AG04449 (cell line): ENCODE measurements around the gene TSPAN11.

Source experiments
- CTCF ChIA-PET: fragments of 350-600 bp; formaldehyde crosslinking; extraction: SDS; loops from one replicate; lab custom pipeline; 2021; ENCODE audit warnings: antibody characterized with exemption; lab: Yijun Ruan, JAX
- POLR2A ChIA-PET: fragments of 400-600, 350-600 bp; formaldehyde crosslinking; extraction: SDS; loops from one replicate; lab custom pipeline; 2020; ENCODE audit warnings: antibody characterized with exemption, inconsistent platforms; lab: Yijun Ruan, JAX
- DNase-seq: peaks from one replicate; pipeline ENCODE4 v3.0.0-alpha.2; 2010; ENCODE audit warnings: low read depth, low spot score
- H3K4me3 ChIP-seq: 2 replicates; pipeline ENCODE4 v1.5.1; 2011; ENCODE audit warnings: low read depth, mild to moderate bottlenecking, control low read depth, low read length
- CTCF ChIP-seq: IDR thresholded peaks from one replicate; pipeline ENCODE4 v1.5.1; 2011; ENCODE audit warnings: mild to moderate bottlenecking, moderate library complexity, low read length, control low read depth, inconsistent platforms; ENCODE audit not compliant: insufficient read depth; ENCODE audit errors: missing control alignments

Gene TSPAN11

GRCh38 chr12:30977537-30978349, 51.2 kb downstream of the TSPAN11 start:
- no peak for TF ChIP-seq CTCF
- no peak overlapping the region for H3K4me3 ChIP-seq
- CTCF ChIA-PET: no interaction called here
- no peak for DNase-seq
- POLR2A ChIA-PET: no interaction called here

- CTCF ChIA-PET: no interaction called here
- POLR2A ChIA-PET: no interaction called here
- TF ChIP-seq CTCF: no peak
- no peak for DNase-seq
- H3K4me3 ChIP-seq: no peak overlapping the region
These were observed 52.1 kb downstream of the TSPAN11 start for GRCh38 chr12:30978639-30979038.

GRCh38 chr12:30979371-30980259, 53.1 kb downstream of the TSPAN11 start:
- ChIA-PET POLR2A (no interaction called here), CTCF (interaction anchor here (1.1 to 2.2 kb wide), 2 partner anchors 128 to 131 kb away, joined by 6 to 9 read pairs; no protein-coding TSS in a partner anchor)
- DNase-seq: no peak
- no peak for TF ChIP-seq CTCF
- H3K4me3 ChIP-seq: no peak overlapping the region

GRCh38 chr12:30980955-30981662, 54.6 kb downstream of the TSPAN11 start:
- DNase-seq: no peak
- no peak for TF ChIP-seq CTCF
- ChIA-PET POLR2A (no interaction called here), CTCF (interaction anchor here (1.1 to 2.2 kb wide), 3 partner anchors 13 to 133 kb away, joined by 3 to 9 read pairs (median 6); no protein-coding TSS in a partner anchor)
- H3K4me3 ChIP-seq: no peak overlapping the region

GRCh38 chr12:30982413-30982812, 55.9 kb downstream of the TSPAN11 start:
- H3K4me3 ChIP-seq: no peak overlapping the region
- no peak for TF ChIP-seq CTCF
- POLR2A ChIA-PET: no interaction called here
- CTCF ChIA-PET: interaction anchor here (0.6 to 10.4 kb wide), 2 partner anchors 135 to 273 kb away, joined by 3 to 252 read pairs; no protein-coding TSS in a partner anchor
- DNase-seq: no peak
